HepG2 (cell line): ENCODE data around the gene VEGFB. TPM values are rescaled to one million over a fixed set of nuclear protein-coding genes. Genes with fewer than 3 reads are reported as not detected.

Experiments
- AHR ChIP-seq: IDR thresholded peaks from 2 replicates; pipeline ENCODE4 v1.6.1; 2018; ENCODE audit warnings: missing genetic modification reagents, missing compliant biosample characterization
- GZF1 ChIP-seq: sonication (generic); formaldehyde crosslinking; IDR thresholded peaks from 2 replicates; pipeline ENCODE4 v1.5.1; 2020; ENCODE audit warnings: mild to moderate bottlenecking, missing genetic modification reagents
- HIVEP1 ChIP-seq: sonication (generic); formaldehyde crosslinking; IDR thresholded peaks from 2 replicates; pipeline ENCODE4 v1.4.0; 2020; ENCODE audit warnings: mild to moderate bottlenecking, missing genetic modification reagents
- IRX3 ChIP-seq: sonication (generic); formaldehyde crosslinking; IDR thresholded peaks from 2 replicates; pipeline ENCODE4 v1.8.1; 2023; ENCODE audit warnings: mild to moderate bottlenecking, low read depth, missing genetic modification reagents, borderline replicate concordance
- KLF11 ChIP-seq: IDR thresholded peaks from 2 replicates; pipeline ENCODE4 v1.6.1; 2016; ENCODE audit warnings: missing compliant biosample characterization
- NR2F6 ChIP-seq, 2 experiments: IDR thresholded peaks; 2 replicates each; pipeline ENCODE4 v1.6.1; 2016; ENCODE audit warnings: antibody characterized with exemption in 1 of 2, mild to moderate bottlenecking in 1 of 2
- PRPF4 ChIP-seq: fragments of 200-400 bp; formaldehyde crosslinking; IDR thresholded peaks from 2 replicates; pipeline ENCODE4 v1.6.1; 2016; ENCODE audit warnings: low read length, low read depth; ENCODE audit not compliant: poor library complexity, severe bottlenecking
- SMARCC2 ChIP-seq: fragments of 450-650 bp; IDR thresholded peaks from 2 replicates; pipeline ENCODE4 v1.6.1; 2017; ENCODE audit warnings: antibody characterized with exemption, mild to moderate bottlenecking
- SRF ChIP-seq: IDR thresholded peaks from 2 replicates; pipeline ENCODE4 v1.6.1; 2011; ENCODE audit warnings: mild to moderate bottlenecking, low read depth, low read length, moderate library complexity
- ZFP90 ChIP-seq: sonication (generic); formaldehyde crosslinking; IDR thresholded peaks from 2 replicates; pipeline ENCODE4 v1.8.0; 2022; ENCODE audit warnings: missing genetic modification reagents, mild to moderate bottlenecking, inconsistent platforms, borderline replicate concordance
- ZKSCAN8 ChIP-seq: IDR thresholded peaks from 2 replicates; pipeline ENCODE4 v1.6.1; 2016; ENCODE audit warnings: borderline replicate concordance, missing genetic modification reagents, missing compliant biosample characterization
- ZNF333 ChIP-seq: sonication (generic); formaldehyde crosslinking; IDR thresholded peaks from 2 replicates; pipeline ENCODE4 v1.4.0; 2020; ENCODE audit warnings: mild to moderate bottlenecking, missing genetic modification reagents, borderline replicate concordance
- ZNF44 ChIP-seq: sonication (generic); formaldehyde crosslinking; IDR thresholded peaks from 2 replicates; pipeline ENCODE4 v1.5.1; 2020; ENCODE audit warnings: mild to moderate bottlenecking, missing genetic modification reagents
- polyA plus RNA-seq, 8 experiments: library from polyadenylated mRNA; depleted of rRNA in 3 of 8; stranded (reverse) in 7 of 8; unstranded in 1 of 8; fragments of >200 nt; fragmentation: Illumina TruSeq in 4 of 8; extraction: Trizol in 4 of 8; gene quantifications; 2 replicates each; pipeline versions ENCODE4 v1.2.1 to v1.2.3, GENCODE V29; 2011 to 2016; ENCODE audit warnings: low read depth in 4 of 8, missing spikeins in 1 of 8, mixed read lengths in 1 of 8; ENCODE audit not compliant: insufficient read depth in 1 of 8
- total RNA-seq, 5 experiments: library from RNA; depleted of rRNA; stranded (reverse); fragments of >200 nt; fragmentation: Illumina TruSeq; extraction: Trizol; gene quantifications; 2 replicates each; pipeline ENCODE4 v1.2.3, GENCODE V29; 2016; ENCODE audit warnings: low read depth in 1 of 5
- TF ChIP-seq, protein P1 (sequence below): sonication (generic); formaldehyde crosslinking; IDR thresholded peaks from 2 replicates; pipeline ENCODE4 v1.5.0; 2020; ENCODE audit warnings: mild to moderate bottlenecking, missing genetic modification reagents
- TF ChIP-seq, protein P2 (sequence below): sonication (generic); formaldehyde crosslinking; IDR thresholded peaks from 2 replicates; pipeline ENCODE4 v1.9.0; 2021; ENCODE audit warnings: missing genetic modification reagents, borderline replicate concordance
- TF ChIP-seq, protein P3 (sequence below): sonication (generic); formaldehyde crosslinking; IDR thresholded peaks from 2 replicates; pipeline ENCODE4 v1.5.0; 2020; ENCODE audit warnings: missing genetic modification reagents
- TF ChIP-seq, protein P4 (sequence below): IDR thresholded peaks from 2 replicates; pipeline ENCODE4 v1.4.0; 2020; ENCODE audit warnings: mild to moderate bottlenecking, missing genetic modification reagents
- TF ChIP-seq, protein P5 (sequence below): sonication (generic); formaldehyde crosslinking; IDR thresholded peaks from 2 replicates; pipeline ENCODE4 v1.5.1; 2020; ENCODE audit warnings: mild to moderate bottlenecking, missing genetic modification reagents, borderline replicate concordance

The VEGFB gene
- total and polyA plus RNA-seq, 2 of the 13 experiments (the other 11 are each of a cell fraction or from before 2014, with no cell fraction given) = 9.0 to 11.3 TPM

DNA sequence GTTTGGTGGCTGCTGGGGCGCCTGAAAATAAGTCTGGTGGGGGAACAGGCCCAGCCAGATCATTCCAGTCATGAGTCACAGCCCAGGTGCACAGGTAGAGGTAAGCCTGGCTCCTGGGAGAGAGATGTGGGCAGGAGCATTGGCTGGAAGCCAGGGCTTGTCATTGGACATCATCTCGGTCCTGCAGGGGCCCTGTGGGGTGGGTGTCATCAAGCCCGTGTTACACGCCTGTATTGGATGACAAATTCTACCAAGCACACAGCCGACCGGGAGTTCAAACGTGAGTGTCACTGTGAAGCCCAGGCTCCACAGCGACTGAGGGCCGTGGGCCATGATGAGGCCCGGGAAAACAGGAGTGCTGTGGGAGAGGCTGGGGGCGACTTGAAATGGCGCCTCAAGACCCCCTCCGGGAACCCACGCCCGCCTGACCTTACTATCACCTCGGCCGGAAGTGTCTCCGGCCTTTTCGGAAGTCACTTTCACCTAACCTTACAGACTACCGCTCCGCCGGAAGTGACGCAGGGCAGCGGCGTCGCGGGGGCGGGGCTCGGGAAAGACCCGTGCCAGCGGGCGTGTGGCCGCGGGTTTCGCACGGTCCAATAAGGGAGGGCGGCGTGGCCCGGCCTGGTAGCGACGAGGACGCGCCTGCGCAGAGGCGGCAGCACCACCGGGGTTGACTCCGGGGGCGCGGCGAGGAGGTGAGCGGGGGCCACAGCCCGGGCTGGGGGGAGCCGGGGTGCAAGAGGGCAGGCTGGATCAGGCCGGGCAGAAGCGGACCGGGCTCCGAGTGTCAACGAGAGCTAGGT, 6.3 kb downstream of the VEGFB start, which contains the start of gene FKBP2 (continued):
- TF ChIP-seq, protein P1, sequence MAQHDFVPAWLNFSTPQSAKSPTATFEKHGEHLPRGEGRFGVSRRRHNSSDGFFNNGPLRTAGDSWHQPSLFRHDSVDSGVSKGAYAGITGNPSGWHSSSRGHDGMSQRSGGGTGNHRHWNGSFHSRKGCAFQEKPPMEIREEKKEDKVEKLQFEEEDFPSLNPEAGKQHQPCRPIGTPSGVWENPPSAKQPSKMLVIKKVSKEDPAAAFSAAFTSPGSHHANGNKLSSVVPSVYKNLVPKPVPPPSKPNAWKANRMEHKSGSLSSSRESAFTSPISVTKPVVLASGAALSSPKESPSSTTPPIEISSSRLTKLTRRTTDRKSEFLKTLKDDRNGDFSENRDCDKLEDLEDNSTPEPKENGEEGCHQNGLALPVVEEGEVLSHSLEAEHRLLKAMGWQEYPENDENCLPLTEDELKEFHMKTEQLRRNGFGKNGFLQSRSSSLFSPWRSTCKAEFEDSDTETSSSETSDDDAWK (CRISPR knock-in tag) = no peak
- TF ChIP-seq ZFP90 (CRISPR knock-in tag) (peak; percentile 93), GZF1 (CRISPR knock-in tag) (no peak; the same call in 1 of the 2 replicates), ZNF333 (CRISPR knock-in tag) (no peak; the same call in 1 of the 2 replicates), SRF (no peak), KLF11 (no peak), SMARCC2 (no peak), PRPF4 (no peak), IRX3 (CRISPR knock-in tag) (no peak), AHR (CRISPR knock-in tag) (no peak; the same call in 1 of the 2 replicates), NR2F6 (IDR thresholded peaks at IDR 0.05) (no peak; the same call in 1 of the 2 replicates), NR2F6 (CRISPR knock-in tag; IDR thresholded peaks at IDR 0.05) (peak; percentile 67), ZNF44 (CRISPR knock-in tag) (0 out of 2 replicates have a peak, but pooled peaks have one; percentile 65), ZKSCAN8 (no peak), HIVEP1 (peak; percentile 94)
- TF ChIP-seq, protein P2, sequence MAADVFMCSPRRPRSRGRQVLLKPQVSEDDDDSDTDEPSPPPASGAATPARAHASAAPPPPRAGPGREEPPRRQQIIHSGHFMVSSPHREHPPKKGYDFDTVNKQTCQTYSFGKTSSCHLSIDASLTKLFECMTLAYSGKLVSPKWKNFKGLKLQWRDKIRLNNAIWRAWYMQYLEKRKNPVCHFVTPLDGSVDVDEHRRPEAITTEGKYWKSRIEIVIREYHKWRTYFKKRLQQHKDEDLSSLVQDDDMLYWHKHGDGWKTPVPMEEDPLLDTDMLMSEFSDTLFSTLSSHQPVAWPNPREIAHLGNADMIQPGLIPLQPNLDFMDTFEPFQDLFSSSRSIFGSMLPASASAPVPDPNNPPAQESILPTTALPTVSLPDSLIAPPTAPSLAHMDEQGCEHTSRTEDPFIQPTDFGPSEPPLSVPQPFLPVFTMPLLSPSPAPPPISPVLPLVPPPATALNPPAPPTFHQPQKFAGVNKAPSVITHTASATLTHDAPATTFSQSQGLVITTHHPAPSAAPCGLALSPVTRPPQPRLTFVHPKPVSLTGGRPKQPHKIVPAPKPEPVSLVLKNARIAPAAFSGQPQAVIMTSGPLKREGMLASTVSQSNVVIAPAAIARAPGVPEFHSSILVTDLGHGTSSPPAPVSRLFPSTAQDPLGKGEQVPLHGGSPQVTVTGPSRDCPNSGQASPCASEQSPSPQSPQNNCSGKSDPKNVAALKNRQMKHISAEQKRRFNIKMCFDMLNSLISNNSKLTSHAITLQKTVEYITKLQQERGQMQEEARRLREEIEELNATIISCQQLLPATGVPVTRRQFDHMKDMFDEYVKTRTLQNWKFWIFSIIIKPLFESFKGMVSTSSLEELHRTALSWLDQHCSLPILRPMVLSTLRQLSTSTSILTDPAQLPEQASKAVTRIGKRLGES = no peak
- TF ChIP-seq, protein P3, sequence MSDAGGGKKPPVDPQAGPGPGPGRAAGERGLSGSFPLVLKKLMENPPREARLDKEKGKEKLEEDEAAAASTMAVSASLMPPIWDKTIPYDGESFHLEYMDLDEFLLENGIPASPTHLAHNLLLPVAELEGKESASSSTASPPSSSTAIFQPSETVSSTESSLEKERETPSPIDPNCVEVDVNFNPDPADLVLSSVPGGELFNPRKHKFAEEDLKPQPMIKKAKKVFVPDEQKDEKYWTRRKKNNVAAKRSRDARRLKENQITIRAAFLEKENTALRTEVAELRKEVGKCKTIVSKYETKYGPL (CRISPR knock-in tag) = no peak
- TF ChIP-seq, protein P4, sequence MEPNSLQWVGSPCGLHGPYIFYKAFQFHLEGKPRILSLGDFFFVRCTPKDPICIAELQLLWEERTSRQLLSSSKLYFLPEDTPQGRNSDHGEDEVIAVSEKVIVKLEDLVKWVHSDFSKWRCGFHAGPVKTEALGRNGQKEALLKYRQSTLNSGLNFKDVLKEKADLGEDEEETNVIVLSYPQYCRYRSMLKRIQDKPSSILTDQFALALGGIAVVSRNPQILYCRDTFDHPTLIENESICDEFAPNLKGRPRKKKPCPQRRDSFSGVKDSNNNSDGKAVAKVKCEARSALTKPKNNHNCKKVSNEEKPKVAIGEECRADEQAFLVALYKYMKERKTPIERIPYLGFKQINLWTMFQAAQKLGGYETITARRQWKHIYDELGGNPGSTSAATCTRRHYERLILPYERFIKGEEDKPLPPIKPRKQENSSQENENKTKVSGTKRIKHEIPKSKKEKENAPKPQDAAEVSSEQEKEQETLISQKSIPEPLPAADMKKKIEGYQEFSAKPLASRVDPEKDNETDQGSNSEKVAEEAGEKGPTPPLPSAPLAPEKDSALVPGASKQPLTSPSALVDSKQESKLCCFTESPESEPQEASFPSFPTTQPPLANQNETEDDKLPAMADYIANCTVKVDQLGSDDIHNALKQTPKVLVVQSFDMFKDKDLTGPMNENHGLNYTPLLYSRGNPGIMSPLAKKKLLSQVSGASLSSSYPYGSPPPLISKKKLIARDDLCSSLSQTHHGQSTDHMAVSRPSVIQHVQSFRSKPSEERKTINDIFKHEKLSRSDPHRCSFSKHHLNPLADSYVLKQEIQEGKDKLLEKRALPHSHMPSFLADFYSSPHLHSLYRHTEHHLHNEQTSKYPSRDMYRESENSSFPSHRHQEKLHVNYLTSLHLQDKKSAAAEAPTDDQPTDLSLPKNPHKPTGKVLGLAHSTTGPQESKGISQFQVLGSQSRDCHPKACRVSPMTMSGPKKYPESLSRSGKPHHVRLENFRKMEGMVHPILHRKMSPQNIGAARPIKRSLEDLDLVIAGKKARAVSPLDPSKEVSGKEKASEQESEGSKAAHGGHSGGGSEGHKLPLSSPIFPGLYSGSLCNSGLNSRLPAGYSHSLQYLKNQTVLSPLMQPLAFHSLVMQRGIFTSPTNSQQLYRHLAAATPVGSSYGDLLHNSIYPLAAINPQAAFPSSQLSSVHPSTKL = 0 out of 2 replicates have a peak, but pooled peaks have one; percentile 17
- TF ChIP-seq, protein P5, sequence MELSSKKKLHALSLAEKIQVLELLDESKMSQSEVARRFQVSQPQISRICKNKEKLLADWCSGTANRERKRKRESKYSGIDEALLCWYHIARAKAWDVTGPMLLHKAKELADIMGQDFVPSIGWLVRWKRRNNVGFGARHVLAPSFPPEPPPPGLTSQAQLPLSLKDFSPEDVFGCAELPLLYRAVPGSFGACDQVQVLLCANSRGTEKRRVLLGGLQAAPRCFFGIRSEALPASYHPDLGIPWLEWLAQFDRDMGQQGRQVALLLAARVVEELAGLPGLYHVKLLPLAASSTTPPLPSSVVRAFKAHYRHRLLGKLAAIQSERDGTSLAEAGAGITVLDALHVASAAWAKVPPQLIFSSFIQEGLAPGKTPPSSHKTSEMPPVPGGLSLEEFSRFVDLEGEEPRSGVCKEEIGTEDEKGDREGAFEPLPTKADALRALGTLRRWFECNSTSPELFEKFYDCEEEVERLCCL (CRISPR knock-in tag) = no peak
